Right lobe of liver (tissue), 6 donors: ENCODE results near the gene B3GALT6. TPM values are rescaled to one million over a fixed set of nuclear protein-coding genes. Genes with fewer than 3 reads are reported as not detected.
A peak's percentile ranks its signal among the peaks of the same experiment; 100 is the strongest.
"Not testable (repeated sequence)": the region's sequence is repeated elsewhere in the genome, so short reads cannot be mapped to it uniquely, and the experiment has no call there.

Experiments
- ATAC-seq, 4 donors: fragments of 200-7000 bp; cut with Tn5 transposase; one replicate each; pipeline ENCODE4 v1.9.1; 2020; ENCODE audit warnings: mild to moderate bottlenecking in 4 of 4, moderate library complexity in 4 of 4
- DNase-seq, 3 donors: peaks; one replicate each; pipeline ENCODE4 v3.0.0-alpha.2; 2020
- H3K27ac ChIP-seq, 3 donors: fragments of 200-600 bp; one replicate each; pipeline ENCODE4 v1.8.0; 2022
- H3K27me3 ChIP-seq, 2 donors: fragments of 200-600 bp; one replicate each; pipeline ENCODE4 v1.8.0; 2022
- H3K36me3 ChIP-seq, 4 donors: fragments of 200-600 bp; sonication (generic) in 1 of 4; one replicate each; pipeline versions ENCODE4 v1.5.1 to v1.8.0; 2017 to 2022; ENCODE audit warnings: control low read depth in 1 of 4
- H3K4me1 ChIP-seq, 4 donors: fragments of 200-600 bp; sonication (generic) in 1 of 4; one replicate each; pipeline versions ENCODE4 v1.5.1 to v1.8.0; 2017 to 2022; ENCODE audit warnings: control low read depth in 1 of 4
- H3K4me3 ChIP-seq, 3 donors: fragments of 200-600 bp; one replicate each; pipeline ENCODE4 v1.8.0; 2022
- H3K9me3 ChIP-seq, 4 donors: fragments of 200-600 bp; sonication (generic) in 1 of 4; one replicate each; pipeline versions ENCODE4 v1.5.1 to v1.8.0; 2017 to 2022; ENCODE audit warnings: control low read depth in 1 of 4
- POLR2A ChIP-seq: fragments of 450-650 bp; IDR thresholded peaks from one replicate; pipeline ENCODE4 v1.6.1; 2017; ENCODE audit warnings: antibody characterized with exemption, mild to moderate bottlenecking
- WGBS: methylation state at CpG from one replicate; pipeline ENCODE4 v1.1.6; 2018; ENCODE audit warnings: low coverage, low lambda C conversion rate; ENCODE audit not compliant: insufficient coverage; ENCODE audit errors: missing lambda C conversion rate; 5-methylcytosine and 5-hydroxymethylcytosine counted together
- intact Hi-C, 2 donors: fragments of 100-400 bp; cut with DNase I; formaldehyde crosslinking; loops; one replicate each; pipeline versions ENCODE4 v1.11.2 to v1.14.1; 2022
- total RNA-seq, 6 experiments: library from RNA; depleted of rRNA in 2 of 6; stranded (reverse); fragments of >200 nt in 2 of 6; fragmentation: NEBNext Ultra II Directional in 3 of 6; extraction: Animal tissue kit (Norgen Biotek cat#: 25700) in 3 of 6; gene quantifications; one replicate each; pipeline versions ENCODE4 v1.1.0 to v1.2.4, GENCODE V29; 2016 to 2023
- TF ChIP-seq, protein P1 (sequence below), 4 donors: fragments of 200-600 bp in 3 of 4; fragments of 450-650 bp in 1 of 4; IDR thresholded peaks; one replicate each; pipeline versions ENCODE4 v1.5.1 to v1.8.0; 2016 to 2022; ENCODE audit warnings: antibody characterized with exemption in 4 of 4, mild to moderate bottlenecking in 2 of 4
- donor health status: DM: no; HTN: yes; CAD: no.
- donor health status: DM: no; HTN: no; CAD: no.
- donor health status: DM: no; HTN: no; CAD: no.
- donor health status: DM: no; HTN: yes; CAD: no.
- donor health status: DM: no; HTN: yes; CAD: no.

Gene B3GALT6
- total RNA-seq, 6 experiments from 2014 or later, result 6.3 to 14.3 (median 7.8) TPM

DNA sequence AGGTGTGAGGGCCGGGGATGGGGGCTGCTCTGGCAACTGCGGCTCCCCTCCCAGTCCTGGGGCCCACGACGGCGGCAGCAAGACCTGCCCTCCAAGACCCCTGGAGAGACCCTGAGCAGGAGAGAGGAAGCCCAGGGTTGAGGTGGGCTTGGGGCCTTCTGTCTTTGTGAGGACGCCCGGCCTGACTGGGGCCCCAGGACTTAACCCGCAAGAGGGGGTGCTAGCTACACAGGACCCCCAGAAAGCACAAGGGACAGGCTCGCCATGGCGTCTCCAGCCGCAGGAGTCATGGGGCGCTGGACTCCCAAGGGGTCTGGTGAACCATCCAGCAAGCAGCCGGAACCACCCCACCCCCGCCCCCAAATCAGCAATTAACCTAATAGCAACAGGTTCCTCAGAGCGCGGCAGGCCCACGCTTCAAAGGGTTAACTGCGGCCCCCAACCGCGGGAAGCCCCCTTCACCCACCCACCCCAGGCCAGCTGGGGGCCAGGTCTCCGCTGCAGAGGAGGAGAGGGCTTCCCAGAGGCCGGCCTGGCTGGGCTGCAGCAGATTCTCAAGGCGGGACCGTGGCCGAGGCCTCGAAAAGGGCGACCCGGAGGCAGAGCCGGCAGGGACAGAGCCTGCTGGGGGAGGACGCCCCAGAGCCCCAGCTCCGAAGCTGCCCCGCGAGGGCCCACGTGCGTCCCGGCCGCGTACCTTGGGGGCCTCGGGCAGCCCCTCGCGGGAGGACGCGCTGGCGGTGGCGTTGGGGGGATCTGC is 14.0 kb downstream of the B3GALT6 start:
- TF ChIP-seq, protein P1, sequence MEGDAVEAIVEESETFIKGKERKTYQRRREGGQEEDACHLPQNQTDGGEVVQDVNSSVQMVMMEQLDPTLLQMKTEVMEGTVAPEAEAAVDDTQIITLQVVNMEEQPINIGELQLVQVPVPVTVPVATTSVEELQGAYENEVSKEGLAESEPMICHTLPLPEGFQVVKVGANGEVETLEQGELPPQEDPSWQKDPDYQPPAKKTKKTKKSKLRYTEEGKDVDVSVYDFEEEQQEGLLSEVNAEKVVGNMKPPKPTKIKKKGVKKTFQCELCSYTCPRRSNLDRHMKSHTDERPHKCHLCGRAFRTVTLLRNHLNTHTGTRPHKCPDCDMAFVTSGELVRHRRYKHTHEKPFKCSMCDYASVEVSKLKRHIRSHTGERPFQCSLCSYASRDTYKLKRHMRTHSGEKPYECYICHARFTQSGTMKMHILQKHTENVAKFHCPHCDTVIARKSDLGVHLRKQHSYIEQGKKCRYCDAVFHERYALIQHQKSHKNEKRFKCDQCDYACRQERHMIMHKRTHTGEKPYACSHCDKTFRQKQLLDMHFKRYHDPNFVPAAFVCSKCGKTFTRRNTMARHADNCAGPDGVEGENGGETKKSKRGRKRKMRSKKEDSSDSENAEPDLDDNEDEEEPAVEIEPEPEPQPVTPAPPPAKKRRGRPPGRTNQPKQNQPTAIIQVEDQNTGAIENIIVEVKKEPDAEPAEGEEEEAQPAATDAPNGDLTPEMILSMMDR (IDR thresholded peaks at IDR 0.05), result no peak
- no peak for TF ChIP-seq POLR2A
- WGBS, result 0% methylated on average over 1 of the region's 45 CpGs
- no peaks in the 10 kb centered on the region for H3K4me1 ChIP-seq
- H3K27ac ChIP-seq, result no peak overlapping the region
- ATAC-seq (no peak), DNase-seq (peak in 1 of 3 donors; percentile 49)
- intact Hi-C loops, result loop anchor here in 1 of 2 donors (10.0 kb wide), 1 partner anchor 49 kb away; no protein-coding TSS in a partner anchor
- no peaks in the 10 kb centered on the region for H3K27me3 ChIP-seq
- H3K9me3 ChIP-seq, result no peaks in the 10 kb centered on the region
- H3K4me3 ChIP-seq, result no peak overlapping the region
- H3K36me3 ChIP-seq, result no peaks in the 10 kb centered on the region

DNA sequence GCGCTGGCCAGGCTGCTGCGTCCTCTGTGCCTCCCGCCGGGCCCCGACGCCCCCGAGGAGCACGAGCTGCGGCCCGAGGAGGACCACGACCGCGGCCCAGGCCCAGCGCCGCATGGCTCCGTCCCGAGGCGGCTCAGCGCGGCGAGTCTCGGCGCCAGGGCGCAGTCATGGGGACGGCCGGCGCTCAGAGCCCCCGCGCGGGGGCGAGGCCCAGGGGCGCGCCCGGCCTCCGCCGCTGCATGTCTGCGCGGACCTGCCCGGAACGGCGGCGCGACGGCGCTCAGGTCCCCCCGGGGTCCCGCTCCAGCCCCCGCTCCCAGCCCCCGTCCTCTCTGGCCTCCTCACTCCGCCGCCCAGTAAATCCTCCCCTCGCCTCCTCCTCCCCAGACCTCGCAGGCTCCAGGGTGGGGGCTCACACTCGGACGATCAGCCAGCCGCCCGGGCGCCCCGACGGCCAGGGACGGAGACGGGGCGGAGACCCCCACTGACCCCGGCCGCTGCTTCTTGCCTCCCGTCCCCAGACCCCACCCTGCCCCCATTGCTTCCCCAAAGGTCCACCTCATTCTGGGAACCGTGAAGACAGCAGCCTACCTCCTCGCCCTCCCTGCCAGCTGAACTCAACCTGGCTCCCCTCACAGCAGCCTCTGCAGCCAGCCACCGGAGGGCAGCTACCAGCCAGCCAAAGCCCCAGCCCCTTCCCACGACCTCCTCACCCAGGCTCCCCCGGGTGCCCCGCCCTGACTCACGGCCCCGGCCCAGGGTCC is 14.7 kb downstream of the B3GALT6 start, which contains the start of gene C1QTNF12:
TSS of gene C1QTNF12 (minus strand) at position 146 of the 764 bp plus-strand sequence. CDS start at position 114, 32 bp downstream.
- Histone ChIP-seq H3K4me3 (no peak within 1 kb of the TSS), H3K9me3 (no peaks in the 10 kb centered on the region), H3K27ac (no peak within 1 kb of the TSS), H3K36me3 (no peaks in the 10 kb centered on the region), H3K4me1 (no peaks in the 10 kb centered on the region), H3K27me3 (no peaks in the 10 kb centered on the region)
- 0% methylated on average over 1 of the region's 74 CpGs for WGBS
- TF ChIP-seq, protein P1 (IDR thresholded peaks at IDR 0.05), result no peak
- TF ChIP-seq POLR2A, result no peak
- intact Hi-C loops, result loop anchor here in 1 of 2 donors (10.0 kb wide), 1 partner anchor 48 kb away; no protein-coding TSS in a partner anchor
- peak in 1 of 3 donors; percentile 48 for DNase-seq
- peak in 2 of 4 donors; percentile 8 to 28 for ATAC-seq

DNA sequence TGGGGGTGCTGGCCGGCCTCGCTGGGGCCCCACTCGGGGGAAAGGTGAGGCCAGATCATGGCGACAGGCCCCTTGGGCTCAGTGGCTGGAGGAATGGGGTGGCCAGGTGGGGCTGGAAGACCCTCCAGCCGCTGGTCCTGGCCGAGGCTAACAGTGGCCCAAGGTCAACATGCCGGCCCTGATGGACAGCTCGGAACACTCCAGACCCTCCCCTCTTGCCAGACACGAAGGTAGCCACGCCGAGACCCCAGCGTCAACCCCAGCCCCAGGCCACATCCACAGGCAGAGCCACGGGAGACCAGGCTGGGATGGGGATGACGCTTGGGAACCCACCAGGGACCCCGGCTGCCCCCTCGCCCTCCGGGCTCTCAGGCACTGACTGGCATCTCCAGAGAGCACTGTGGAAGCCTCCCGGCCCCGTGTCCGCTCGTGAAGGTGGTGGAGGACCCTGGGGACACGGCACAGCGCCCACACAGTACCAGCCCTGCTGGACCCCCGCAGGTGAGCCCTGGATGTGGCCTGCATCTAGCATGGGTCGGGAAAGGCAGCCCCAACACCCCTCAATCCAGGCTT is 15.4 kb downstream of the B3GALT6 start:
- Histone ChIP-seq H3K27ac (no peak overlapping the region), H3K4me3 (no peak overlapping the region), H3K36me3 (no peaks in the 10 kb centered on the region), H3K9me3 (no peaks in the 10 kb centered on the region), H3K4me1 (no peaks in the 10 kb centered on the region), H3K27me3 (no peaks in the 10 kb centered on the region)
- intact Hi-C loops, result loop anchor here in 1 of 2 donors (10.0 kb wide), 1 partner anchor 47 kb away; no protein-coding TSS in a partner anchor
- no peak for TF ChIP-seq POLR2A
- TF ChIP-seq, protein P1 (IDR thresholded peaks at IDR 0.05), result no peak
- WGBS, result 60% methylated on average over 1 of the region's 25 CpGs
- DNase-seq (peak in 1 of 3 donors; percentile 47), ATAC-seq (peak in 2 of 4 donors; percentile 9 to 19)

DNA sequence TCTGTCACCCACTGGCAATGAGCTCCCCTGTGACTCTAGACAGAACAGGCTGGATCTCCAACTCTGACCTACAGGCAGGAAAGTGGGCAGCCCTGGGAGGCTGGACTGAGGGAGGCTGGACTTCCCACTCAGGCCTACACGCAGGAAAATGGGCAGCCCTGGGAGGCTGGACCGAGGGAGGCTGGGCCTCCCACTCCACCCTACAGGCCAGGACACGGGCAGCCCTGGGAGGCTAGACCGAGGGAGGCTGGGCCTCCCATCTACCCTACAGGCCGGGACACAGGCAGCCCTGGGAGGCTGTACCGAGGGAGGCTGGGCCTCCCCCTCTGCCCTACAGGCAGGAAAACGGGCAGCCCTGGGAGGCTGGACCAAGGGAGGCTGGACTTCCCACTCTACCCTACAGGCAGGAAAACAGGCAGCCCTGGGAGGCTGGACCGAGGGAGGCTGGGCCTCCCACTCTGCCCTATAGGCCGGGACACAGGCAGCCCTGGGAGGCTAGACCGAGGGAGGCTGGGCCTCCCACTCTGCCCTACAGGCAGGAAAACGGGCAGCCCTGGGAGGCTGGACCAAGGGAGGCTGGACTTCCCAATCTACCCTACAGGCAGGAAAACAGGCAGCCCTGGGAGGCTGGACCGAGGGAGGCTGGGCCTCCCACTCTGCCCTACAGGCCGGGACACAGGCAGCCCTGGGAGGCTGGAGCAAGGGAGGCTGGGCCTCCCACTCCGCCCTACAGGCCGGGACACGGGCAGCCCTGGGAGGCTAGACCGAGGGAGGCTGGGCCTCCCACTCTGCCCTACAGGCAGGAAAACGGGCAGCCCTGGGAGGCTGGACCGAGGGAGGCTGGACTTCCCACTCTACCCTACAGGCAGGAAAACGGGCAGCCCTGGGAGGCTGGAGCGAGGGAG is 16.2 kb downstream of the B3GALT6 start:
- intact Hi-C loops, result loop anchor here in 1 of 2 donors (10.0 kb wide), 1 partner anchor 47 kb away; no protein-coding TSS in a partner anchor
- no CpG with 5 or more reads among the region's 21 CpGs for WGBS

More for the DNA sequence above, 16.2 kb downstream of the B3GALT6 start:
- not testable (repeated sequence) for H3K4me1 ChIP-seq, H3K36me3 ChIP-seq, H3K27me3 ChIP-seq, H3K27ac ChIP-seq, H3K4me3 ChIP-seq, DNase-seq, ATAC-seq, H3K9me3 ChIP-seq
